NCI-H748 treated with DMSO at 0.1 percent for 48 hours (cell line): ENCODE results near the gene BCL2L2.

ENCODE experiments used
- DNase-seq: peaks from one replicate; lab custom pipeline; 2025; lab: John Stamatoyannopoulos, UW

Gene BCL2L2

DNA sequence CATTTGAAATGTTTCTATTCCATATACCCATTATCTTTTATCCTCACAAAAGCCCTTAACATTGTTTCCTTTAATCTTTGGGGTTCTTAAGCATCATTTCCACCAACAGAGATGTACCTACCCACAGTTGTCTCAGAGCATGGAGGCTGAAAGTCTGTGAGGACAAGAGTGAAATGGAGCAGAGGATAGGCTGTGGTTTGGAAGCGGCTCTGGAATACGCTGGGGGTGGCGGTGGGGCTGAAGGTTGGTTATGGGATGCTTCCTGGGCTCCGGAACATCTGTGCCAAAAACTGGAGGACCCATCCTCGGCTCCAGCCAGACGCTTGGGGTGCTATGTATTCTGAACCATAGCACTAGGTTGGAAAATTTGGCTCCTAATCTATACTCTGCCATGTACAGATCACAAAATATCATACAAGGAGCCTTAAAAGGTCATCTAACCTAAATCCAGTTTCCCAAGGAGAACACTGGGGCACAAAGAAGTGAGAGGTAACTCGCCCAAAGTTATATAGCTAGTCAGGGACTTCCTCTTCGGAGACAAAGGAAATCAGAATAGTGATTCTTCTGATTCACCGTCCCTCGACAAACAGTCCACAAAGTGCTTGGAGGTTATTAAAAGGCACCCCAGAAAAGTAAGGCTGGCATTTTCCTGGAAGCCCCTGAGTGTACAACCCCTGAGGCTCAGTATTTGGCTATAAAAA, 6.5 kb upstream of the BCL2L2 start:
- no peak for DNase-seq

DNA sequence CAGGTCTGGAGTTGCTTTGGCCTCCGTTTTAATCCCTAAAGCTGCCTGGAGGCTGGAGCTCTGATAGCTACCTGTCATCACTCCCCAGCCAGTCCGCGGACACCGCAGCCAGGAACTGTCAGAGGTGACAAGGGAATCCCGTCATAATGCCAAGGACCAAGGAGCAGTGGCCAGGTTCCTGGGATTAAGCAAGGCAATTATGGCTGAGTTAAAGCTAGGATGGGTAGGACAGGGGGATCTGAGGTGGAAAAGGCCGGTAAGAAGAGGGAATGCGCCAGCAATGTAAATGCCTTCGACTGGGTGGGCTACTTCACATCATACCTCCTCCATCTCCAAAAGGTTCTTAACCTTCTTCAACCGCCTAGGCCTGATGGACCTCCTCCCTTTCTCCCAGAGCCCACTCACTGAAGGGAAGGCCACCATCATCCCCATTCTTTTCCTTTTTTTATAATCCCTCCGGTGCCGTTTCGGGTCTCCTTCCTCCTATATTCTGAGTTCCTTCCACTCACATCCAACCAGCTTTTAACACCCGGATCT, 5.9 kb upstream of the BCL2L2 start:
- DNase-seq = peak; percentile 47

DNA sequence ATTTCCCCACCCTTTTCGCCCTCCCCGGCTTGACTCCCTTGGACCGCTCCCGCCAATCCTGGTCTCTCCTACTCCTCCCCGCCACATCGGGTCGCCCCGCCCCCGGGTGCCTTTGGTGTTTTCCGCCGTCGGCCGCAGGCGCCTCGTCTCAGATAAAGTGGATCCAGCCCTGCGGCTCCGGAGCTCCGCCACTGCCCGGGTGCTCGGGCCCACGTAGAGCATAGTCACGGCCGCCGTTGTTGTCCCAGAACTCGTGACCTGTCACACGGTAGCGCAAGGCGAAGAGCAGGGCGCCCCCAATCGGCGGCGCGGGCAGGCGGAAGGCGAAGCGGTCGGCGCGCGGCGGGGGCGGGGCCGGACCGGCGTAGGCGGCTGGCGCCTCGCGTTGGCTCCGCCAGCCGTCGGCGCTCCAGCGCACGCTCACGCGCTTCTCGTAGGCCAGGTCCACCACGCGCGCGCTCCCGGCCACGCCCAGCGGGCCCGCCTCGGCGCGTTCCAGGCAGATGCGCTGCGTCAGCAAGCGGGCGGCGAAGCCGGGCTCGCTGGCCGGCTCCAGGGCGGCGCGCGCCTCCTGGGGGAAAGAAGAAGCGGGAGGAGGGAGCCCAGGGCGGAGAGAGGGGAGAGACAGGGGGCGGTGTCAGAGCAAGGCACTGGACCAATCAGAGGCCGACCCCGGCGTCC, 5.2 kb upstream of the BCL2L2 start:
- peak; percentile 98 for DNase-seq

DNA sequence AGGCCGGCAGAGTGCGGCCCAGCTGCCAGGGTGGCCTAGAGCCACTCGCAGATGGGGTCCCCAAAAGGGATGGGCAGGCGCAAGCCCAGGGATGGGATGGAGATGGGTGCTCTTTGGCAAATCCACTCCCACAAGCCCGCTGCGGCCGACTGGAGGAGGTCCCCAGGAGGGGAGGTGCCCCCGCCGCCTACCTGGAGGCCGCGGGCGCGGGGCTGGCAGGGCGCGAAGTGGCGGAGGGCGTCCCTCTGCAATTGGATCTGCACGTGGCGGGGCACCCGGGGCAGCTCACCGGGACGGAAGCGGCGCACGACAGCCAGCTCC, 4.7 kb upstream of the BCL2L2 start:
- no peak for DNase-seq

DNA sequence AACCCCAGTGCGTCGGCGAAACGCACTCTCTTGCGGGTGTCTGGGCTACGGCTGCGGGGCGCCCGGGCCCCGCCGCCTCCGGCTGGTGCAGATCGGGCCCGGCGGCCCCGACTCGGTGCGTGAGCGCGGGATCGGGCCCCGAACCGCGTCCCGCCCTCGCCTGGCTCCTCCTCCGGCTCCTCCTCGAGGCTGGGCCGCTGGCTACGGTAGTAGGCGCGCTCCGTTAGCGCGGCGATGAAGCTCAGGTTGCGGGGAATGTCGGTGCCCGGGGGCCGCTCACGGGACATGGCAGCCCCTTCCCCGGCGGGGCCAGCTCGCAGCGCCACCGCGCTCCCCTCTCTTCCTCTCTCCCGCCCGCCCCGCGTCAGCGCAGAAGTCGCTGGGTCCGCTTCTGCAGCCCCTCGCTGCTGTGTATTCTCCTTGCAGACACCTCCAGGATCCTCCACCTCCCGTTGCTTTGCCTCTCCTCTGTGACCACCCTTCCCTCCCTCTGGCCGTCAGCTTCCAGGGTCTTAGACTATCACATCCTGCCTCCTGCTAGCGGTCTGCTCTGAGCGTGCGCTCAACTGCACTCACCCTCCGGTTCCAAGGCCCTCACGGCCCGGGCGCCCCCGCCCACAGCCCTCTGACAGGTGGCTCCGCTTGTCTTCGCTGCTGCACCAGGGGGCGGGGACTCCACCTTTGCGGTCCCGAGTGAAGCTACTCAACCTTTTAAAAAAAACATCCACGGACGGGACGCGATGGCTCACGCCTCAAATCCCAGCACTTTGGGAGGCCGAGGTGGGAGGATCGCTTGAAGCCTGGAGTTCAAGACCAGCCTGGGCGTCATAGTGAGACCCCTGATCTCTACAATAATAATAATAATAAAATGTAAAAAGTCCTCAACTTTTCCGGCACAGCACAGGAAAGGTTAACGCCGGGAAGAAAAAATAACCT, 4.1 kb upstream of the BCL2L2 start, which contains the start of gene PPP1R3E:
PPP1R3E (minus strand) TSS at position 570 of the 936 bp plus-strand sequence; CDS start at position 287, 283 bp downstream.
- peak; percentile 44 for DNase-seq

DNA sequence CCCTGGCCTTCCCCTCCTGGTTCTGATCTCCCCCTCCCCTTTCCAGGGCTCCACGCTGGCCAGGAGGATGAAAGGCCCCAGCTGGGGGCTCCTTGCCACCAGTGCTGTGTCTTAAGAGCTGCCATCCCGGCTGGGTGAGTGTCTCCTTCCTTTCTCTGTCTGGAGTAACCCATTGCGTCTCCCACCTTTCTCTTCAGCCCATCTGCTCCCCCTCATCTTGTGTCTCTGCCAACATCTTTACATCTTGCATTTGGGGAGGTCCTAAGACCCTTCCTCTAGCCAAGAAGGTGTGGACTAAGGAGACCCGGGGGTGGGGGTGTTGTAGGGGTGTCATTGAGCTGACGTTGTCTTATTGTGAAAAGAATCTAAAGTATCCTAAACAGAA, 505 bp downstream of the BCL2L2 start:
- no peak for DNase-seq

DNA sequence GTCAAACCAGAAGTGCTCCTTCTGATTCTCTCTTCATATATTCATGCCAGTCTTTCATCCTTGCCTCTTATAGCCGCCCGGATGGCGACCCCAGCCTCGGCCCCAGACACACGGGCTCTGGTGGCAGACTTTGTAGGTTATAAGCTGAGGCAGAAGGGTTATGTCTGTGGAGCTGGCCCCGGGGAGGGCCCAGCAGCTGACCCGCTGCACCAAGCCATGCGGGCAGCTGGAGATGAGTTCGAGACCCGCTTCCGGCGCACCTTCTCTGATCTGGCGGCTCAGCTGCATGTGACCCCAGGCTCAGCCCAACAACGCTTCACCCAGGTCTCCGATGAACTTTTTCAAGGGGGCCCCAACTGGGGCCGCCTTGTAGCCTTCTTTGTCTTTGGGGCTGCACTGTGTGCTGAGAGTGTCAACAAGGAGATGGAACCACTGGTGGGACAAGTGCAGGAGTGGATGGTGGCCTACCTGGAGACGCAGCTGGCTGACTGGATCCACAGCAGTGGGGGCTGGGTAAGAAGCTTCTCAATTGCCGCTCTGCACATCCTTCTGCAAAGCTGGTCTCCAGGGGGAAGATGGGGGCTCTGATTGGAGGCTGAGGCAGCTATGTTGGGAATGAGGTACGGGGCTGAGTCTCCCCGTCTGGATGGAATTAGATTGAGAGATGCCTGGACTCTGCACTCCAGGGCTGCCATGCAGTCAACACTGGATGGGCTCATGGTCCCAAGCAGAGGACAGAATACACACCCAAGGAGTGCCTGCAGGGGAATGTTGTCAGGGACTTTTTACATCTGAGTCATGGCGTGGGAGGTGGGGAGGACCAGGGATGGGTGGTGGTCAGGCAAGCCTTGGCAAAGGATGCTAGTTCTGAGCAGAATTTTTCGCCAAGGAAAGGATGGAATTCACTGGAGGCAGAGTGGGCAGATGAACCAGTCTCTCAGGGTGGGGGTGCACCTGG, 1.3 kb downstream of the BCL2L2 start:
- no peak for DNase-seq

DNA sequence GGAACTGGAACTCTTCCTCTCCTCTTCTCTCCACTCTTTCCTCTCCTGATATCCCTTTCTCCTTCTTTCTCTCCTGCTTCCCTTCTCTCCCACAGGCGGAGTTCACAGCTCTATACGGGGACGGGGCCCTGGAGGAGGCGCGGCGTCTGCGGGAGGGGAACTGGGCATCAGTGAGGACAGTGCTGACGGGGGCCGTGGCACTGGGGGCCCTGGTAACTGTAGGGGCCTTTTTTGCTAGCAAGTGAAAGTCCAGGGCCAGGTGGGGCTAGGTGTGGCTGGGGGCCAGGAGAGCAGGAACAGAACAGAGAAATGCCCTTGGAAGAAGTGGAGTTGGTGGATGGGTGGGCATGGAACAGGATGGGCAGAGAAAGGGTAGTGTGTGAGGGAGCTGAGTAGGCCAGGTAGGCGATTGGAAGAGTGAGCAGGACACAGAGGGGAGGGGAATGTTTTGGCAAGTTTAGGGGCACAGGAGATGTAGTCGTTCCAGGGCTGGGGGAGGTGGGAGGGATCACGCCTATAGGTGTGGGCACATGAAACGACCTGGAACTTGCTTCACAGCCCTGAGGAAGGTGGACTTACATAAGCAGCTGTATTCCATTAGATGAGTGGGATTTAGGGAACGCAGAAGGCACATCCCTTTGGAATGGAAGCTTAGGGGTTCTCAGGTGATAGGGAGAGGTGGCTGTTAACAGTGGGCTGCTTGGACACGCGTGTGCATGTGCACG, 2.2 kb downstream of the BCL2L2 start:
- DNase-seq = no peak

DNA sequence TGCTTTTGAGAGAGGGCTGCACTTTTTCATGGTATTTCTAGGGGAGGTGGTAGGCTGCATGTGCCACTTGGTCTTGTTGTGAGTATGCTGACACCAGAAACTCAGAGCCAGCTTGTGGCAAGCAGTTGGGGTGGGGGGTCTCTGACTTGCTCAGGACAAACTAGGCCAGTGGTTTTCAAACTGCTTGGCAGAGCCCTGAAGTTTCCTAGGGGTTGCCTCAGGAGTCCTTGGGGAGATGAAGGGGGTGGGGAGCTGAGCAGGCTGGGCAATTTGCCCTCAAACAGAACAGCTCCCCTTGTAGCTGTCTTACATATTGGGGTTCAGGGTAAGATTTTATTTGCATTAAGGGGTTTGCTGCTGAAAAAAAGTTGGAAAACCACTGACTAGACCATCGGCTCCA, 3.9 kb downstream of the BCL2L2 start:
- DNase-seq = no peak

DNA sequence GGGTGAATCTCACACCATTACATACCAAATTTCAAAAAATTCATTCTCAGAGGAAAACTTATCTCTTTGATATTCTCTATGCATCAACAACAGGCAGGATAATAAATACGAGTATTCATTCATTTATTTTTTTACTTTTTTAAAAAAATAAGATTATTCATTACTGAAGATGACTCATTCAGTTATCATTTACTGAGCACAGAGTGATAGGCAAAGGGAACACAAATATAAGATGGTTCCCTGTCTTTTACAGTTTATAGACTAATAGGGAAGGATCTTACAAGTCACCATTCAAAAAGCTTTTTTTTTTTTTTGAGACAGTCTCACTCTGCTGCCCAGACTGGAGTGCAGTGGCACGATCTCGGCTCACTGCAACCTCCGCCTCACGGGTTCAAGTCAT, 9.7 kb downstream of the BCL2L2 start:
- no peak for DNase-seq

DNA sequence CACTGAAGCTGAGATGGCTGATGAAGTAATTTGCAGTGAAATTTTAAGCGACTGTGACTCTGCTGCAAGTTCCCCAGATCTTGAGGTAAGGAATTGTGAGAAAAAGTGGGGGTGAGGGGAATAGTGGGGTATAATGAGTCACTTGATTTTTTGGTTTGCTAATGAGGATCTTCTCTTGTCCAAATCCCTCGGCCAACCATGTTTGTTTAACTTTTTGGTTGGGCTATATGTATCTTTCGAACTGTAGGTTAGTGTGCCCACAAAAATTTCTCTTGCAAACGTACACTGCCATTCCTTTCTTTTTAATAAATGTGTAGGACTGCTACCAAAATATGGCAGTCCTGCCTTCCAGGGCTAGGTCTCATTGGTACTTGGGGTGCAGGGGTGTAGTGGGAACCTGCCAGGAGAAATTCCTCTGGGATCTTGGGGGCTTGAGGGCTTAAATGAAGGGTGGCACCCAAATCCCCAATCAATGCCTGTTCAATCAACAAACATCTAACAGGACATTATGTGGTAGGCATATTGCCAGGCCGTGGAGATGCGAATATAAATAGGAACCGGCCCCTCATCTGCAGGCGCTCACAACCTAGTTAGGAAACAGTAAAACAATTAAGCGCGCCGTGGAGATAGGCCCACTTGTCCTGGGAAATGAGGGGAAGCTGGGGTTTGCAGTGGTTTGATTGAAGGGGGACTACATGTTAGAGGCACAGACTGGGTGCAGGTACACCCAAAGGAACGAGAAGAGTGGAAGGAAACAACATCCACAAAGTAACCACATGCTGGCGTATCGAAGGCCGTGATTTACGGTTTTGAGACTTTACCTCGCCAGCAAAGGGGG, 13.3 kb downstream of the BCL2L2 start:
- no peak for DNase-seq

DNA sequence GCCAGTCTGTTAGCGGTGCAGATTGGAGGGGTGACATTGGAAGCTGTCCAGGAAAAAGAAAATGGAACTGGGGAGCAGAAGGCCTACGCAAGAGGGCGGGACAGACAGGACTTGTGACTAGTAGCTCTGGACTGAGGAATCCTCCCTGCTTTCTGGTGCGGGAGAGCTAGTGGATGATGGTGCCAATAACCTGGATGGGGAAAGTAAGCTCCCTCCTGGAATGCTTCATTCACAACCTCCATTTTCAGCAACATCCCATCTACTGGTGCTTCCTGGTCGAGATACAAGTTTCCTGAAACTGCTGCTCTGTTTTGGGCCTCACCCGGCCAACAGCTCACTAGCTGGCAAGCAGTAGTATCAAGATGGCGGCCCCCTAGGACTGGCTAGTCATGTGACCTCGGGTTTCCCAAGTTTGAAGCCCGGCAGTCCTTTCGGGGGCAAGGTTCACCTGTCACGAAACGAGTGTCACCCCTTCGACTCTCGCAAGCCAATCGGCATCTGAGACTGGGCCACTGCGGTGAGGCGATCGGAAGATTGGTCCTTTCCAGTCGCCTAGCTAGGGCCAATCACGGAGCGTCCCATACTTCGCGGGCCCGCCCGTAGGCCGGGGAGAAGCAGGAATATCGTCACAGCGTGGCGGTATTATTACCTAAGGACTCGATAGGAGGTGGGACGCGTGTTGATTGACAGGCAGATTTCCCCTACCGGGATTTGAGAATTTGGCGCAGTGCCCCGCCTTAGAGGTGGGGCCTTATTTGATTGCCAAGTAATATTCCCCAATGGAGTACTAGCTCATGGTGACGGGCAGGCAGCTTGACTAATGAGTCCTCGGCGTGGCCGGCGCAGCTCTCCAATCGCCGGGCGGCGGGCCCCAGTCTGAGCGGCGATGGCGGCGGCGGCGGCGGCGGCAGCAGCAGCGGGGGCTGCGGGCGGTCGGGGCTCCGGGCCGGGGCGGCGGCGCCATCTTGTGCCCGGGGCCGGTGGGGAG, 14.2 kb downstream of the BCL2L2 start, which contains the start of gene PABPN1:
PABPN1 (plus strand) TSS at position 874 of the 988 bp plus-strand sequence; CDS start at position 887, 13 bp downstream.
- peak; percentile 99 for DNase-seq

DNA sequence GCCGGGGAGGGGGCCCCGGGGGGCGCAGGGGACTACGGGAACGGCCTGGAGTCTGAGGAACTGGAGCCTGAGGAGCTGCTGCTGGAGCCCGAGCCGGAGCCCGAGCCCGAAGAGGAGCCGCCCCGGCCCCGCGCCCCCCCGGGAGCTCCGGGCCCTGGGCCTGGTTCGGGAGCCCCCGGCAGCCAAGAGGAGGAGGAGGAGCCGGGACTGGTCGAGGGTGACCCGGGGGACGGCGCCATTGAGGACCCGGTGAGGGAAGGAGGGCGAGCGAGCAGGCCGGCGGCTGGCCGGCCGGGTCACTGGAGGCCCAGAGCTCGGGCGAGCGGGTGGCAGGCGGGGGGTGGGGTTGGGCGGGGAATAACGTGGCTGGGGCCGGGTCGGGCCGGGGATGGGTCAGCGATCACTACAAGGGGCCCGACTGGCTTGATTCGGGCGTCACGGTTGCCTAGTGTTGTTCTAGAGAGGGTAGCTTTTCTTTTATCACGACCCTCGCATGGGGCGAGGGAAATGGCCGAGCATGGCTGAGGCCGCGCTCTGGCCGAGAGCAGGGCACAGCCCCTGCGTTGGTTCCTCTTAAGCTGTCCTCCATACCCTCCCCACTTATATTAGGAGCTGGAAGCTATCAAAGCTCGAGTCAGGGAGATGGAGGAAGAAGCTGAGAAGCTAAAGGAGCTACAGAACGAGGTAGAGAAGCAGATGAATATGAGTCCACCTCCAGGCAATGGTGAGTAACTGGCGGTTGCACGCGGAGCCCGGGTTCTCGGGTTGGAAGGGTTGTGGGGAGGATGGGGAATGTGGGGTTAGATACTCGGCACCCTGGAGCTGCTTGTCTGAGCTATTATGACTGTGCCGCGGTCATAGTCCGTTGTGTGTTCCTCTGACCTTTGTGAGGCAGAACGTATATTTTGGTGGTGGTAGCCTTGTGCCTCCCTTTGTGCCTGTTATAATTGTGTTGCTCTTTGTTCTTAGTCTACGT, 15.2 kb downstream of the BCL2L2 start:
- DNase-seq = peak; percentile 5

DNA sequence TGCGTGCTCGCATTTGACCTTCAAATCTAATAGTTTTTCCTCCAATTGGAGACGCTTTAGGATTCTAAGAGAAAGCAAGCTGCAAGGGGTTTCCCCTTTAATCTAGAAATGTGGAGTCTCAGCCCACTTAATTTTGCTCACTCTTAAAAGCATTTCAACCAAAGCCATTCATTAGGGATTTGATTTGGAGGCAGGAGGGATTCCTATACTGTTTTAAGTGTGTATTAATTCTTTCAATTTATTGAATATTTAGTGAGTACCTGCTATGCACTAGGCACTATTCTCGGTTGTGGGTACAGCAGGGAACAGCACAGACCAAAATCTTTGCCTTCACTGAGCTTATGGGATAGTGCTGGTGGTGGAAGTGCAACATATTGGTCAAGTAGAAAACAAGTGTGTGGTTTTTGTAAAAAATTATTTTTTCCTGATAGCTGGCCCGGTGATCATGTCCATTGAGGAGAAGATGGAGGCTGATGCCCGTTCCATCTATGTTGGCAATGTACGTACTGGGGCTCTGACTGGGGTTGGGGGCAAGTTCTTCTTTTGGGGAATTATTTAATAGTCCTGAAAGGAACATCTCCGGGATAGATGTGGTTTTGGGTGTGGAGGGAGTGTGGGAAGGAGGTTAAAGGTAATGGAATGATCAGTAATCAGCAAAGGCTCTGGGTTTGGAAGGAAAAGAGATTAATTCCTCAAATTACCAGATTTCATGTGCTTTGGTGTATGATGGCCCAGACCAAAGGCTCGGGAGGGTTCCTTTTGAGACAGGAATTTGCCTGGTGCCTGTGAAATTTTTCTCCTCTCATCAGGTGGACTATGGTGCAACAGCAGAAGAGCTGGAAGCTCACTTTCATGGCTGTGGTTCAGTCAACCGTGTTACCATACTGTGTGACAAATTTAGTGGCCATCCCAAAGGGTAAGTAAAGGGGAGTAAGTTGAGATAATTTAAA, 16.2 kb downstream of the BCL2L2 start:
- DNase-seq = no peak

DNA sequence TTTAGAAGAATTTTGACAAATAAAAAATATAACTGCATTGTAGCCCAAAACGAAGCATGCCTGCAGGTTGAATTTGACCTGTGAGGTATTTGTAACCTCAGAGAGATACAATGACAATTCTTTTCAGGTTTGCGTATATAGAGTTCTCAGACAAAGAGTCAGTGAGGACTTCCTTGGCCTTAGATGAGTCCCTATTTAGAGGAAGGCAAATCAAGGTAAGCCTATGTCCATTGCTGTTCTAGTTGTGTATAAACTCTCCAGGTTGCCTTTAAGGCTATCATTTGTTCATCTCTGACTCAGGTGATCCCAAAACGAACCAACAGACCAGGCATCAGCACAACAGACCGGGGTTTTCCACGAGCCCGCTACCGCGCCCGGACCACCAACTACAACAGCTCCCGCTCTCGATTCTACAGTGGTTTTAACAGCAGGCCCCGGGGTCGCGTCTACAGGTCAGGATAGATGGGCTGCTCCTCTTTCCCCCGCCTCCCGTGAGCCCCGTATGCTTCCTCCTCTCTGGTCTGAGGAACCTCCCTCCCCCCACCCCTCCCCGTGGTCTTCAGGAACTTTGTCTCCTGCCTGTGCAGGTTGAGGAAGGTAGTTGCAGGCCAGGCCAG, 17.3 kb downstream of the BCL2L2 start:
- DNase-seq = no peak
